Transverse colon (tissue), 4 donors: Measurements from ENCODE around the gene FAM174C.

Experiments used
- CTCF ChIP-seq, 5 experiments: fragments of 200-600 bp in 3 of 5; fragments of 450-650 bp in 2 of 5; sonication (generic) in 3 of 5; IDR thresholded peaks; 1 replicate in 2 of 5; 2 replicates in 3 of 5; pipeline ENCODE4 v1.5.1; 2016 to 2017; ENCODE audit warnings: antibody characterized with exemption in 5 of 5, inconsistent platforms in 3 of 5, mild to moderate bottlenecking in 2 of 5, moderate library complexity in 1 of 5
- EP300 ChIP-seq: sonication (generic); formaldehyde crosslinking; IDR thresholded peaks from one replicate; pipeline ENCODE4 v1.6.1; 2017; ENCODE audit warnings: antibody characterized with exemption, low read depth
- POLR2A ChIP-seq: fragments of 450-650 bp; IDR thresholded peaks from one replicate; pipeline ENCODE4 v1.6.1; 2016; ENCODE audit warnings: antibody characterized with exemption, mild to moderate bottlenecking, moderate library complexity
- POLR2AphosphoS5 ChIP-seq, 3 donors: sonication (generic); formaldehyde crosslinking; IDR thresholded peaks; one replicate each; pipeline ENCODE4 v1.6.1; 2016; ENCODE audit warnings: antibody characterized with exemption in 3 of 3

GRCh38 chr19:1249990-1250436 lies 25.3 kb upstream of the FAM174C start:
- TF ChIP-seq POLR2A: no peak
- TF ChIP-seq CTCF (IDR thresholded peaks at IDR 0.05): no peak
- TF ChIP-seq EP300: no peak
- peak in 1 of 3 donors; percentile 2 for TF ChIP-seq POLR2AphosphoS5 (IDR thresholded peaks at IDR 0.05)
